GM23338 (cell line): Measurements from ENCODE around the gene PTBP3. TPM values are rescaled to one million over a fixed set of nuclear protein-coding genes. Genes with fewer than 3 reads are reported as not detected.

Experiments used
- ATAC-seq: fragments of 200-7000 bp; cut with Tn5 transposase; 3 replicates; pipeline ENCODE4 v1.9.1; 2020
- DNase-seq: peaks from one replicate; pipeline ENCODE4 v3.0.0-alpha.2; 2015; ENCODE audit warnings: low spot score
- H2AFZ ChIP-seq: fragments of 200-600 bp; sonication (generic); 2 replicates; pipeline ENCODE4 v1.8.0; 2016; ENCODE audit warnings: antibody characterized with exemption, mild to moderate bottlenecking, moderate library complexity
- H3F3A ChIP-seq: fragments of 200-600 bp; sonication (generic); replicated peaks from 2 replicates; pipeline ENCODE4 v1.8.0; 2017; ENCODE audit warnings: antibody characterized with exemption, mixed run types, low read depth
- H3K27ac ChIP-seq: fragments of 200-600 bp; sonication (generic); 2 replicates; pipeline ENCODE4 v1.6.1; 2016; ENCODE audit warnings: low read depth
- H3K27me3 ChIP-seq: fragments of 200-600 bp; sonication (generic); 2 replicates; pipeline ENCODE4 v1.8.0; 2016; ENCODE audit warnings: mild to moderate bottlenecking, mixed run types, moderate library complexity; ENCODE audit not compliant: insufficient read depth
- H3K36me3 ChIP-seq: fragments of 200-600 bp; sonication (generic); 2 replicates; pipeline ENCODE4 v1.8.0; 2016; ENCODE audit warnings: mild to moderate bottlenecking; ENCODE audit not compliant: insufficient read depth
- H3K4me1 ChIP-seq: fragments of 200-600 bp; sonication (generic); 2 replicates; pipeline ENCODE4 v1.8.0; 2016; ENCODE audit warnings: mild to moderate bottlenecking, moderate library complexity; ENCODE audit not compliant: insufficient read depth
- H3K4me2 ChIP-seq: fragments of 200-600 bp; sonication (generic); 2 replicates; pipeline ENCODE4 v1.7.1; 2017; ENCODE audit warnings: mixed run types
- H3K4me3 ChIP-seq: fragments of 200-600 bp; sonication (generic); 2 replicates; pipeline ENCODE4 v1.6.1; 2016; ENCODE audit warnings: mixed run types
- H3K79me2 ChIP-seq: fragments of 200-600 bp; sonication (generic); replicated peaks from 2 replicates; pipeline ENCODE4 v1.8.0; 2017; ENCODE audit warnings: mild to moderate bottlenecking; ENCODE audit not compliant: insufficient read depth
- H3K9me2 ChIP-seq: fragments of 200-600 bp; sonication (generic); 2 replicates; pipeline ENCODE4 v1.8.0; 2017; ENCODE audit not compliant: insufficient read depth
- H4K20me1 ChIP-seq: fragments of 200-600 bp; sonication (generic); replicated peaks from 2 replicates; pipeline ENCODE4 v1.8.0; 2017; ENCODE audit warnings: mild to moderate bottlenecking; ENCODE audit not compliant: insufficient read depth
- H3K27ac Mint-ChIP-seq: 2 replicates; pipeline ENCODE4 v1.8.0; 2020; ENCODE audit warnings: inconsistent platforms, mild to moderate bottlenecking, moderate library complexity, mixed read lengths
- H3K27me3 Mint-ChIP-seq: 3 replicates; pipeline ENCODE4 v1.8.0; 2022; ENCODE audit warnings: low read depth, mild to moderate bottlenecking, moderate library complexity, mixed read lengths, inconsistent platforms; ENCODE audit not compliant: insufficient read depth, poor library complexity
- H3K36me3 Mint-ChIP-seq: 3 replicates; pipeline ENCODE4 v1.8.0; 2021; ENCODE audit warnings: low read depth, mild to moderate bottlenecking, inconsistent platforms, moderate library complexity, mixed read lengths
- H3K4me1 Mint-ChIP-seq: 3 replicates; pipeline ENCODE4 v1.8.0; 2020; ENCODE audit warnings: mild to moderate bottlenecking, inconsistent platforms, mixed read lengths
- H3K4me3 Mint-ChIP-seq: 3 replicates; pipeline ENCODE4 v1.8.0; 2021; ENCODE audit warnings: moderate library complexity, mild to moderate bottlenecking, inconsistent platforms, mixed read lengths
- H3K9me3 Mint-ChIP-seq: 3 replicates; pipeline ENCODE4 v1.8.0; 2020; ENCODE audit warnings: moderate library complexity, mild to moderate bottlenecking, inconsistent platforms, mixed read lengths
- CREB1 ChIP-seq: fragments of 250-450 bp; sonication (Bioruptor Pico); IDR thresholded peaks from 2 replicates; pipeline ENCODE4 v1.5.0; 2020; ENCODE audit warnings: low read depth, mild to moderate bottlenecking, moderate library complexity
- EZH2phosphoT487 ChIP-seq: fragments of 200-600 bp; sonication (generic); IDR thresholded peaks from one replicate; pipeline ENCODE4 v1.8.1; 2018; ENCODE audit warnings: antibody characterized with exemption; ENCODE audit not compliant: unreplicated experiment
- JUNB ChIP-seq: IDR thresholded peaks from one replicate; pipeline ENCODE4 v1.6.1; 2016; ENCODE audit warnings: antibody characterized with exemption; ENCODE audit not compliant: unreplicated experiment
- NANOG ChIP-seq: IDR thresholded peaks from 2 replicates; pipeline ENCODE4 v1.6.1; 2016; ENCODE audit warnings: antibody characterized with exemption, borderline replicate concordance
- ZNF114 ChIP-seq: fragments of 250-450 bp; sonication (Bioruptor Pico); IDR thresholded peaks from 2 replicates; pipeline ENCODE4 v1.5.0; 2020; ENCODE audit warnings: mild to moderate bottlenecking, moderate library complexity
- ZNF331 ChIP-seq: fragments of 250-450 bp; sonication (Bioruptor Pico); IDR thresholded peaks from 2 replicates; pipeline ENCODE4 v1.5.0; 2020; ENCODE audit warnings: low read depth, mild to moderate bottlenecking, moderate library complexity
- polyA plus RNA-seq: library from polyadenylated mRNA; unstranded; fragments of >200 nt; fragmentation: Nextera tagmentation; extraction: Ambion mirVana; gene quantifications from 2 replicates; pipeline ENCODE4 v1.2.1, GENCODE V29; 2016
- total RNA-seq: library from RNA; depleted of rRNA; stranded (reverse); fragments of >200 nt; shearing (Covaris generic); gene quantifications from 2 replicates; pipeline ENCODE4 v1.2.3, GENCODE V29; 2014
- TF ChIP-seq, protein P1 (sequence below): IDR thresholded peaks from one replicate; pipeline ENCODE4 v1.6.1; 2018; ENCODE audit warnings: antibody characterized with exemption; ENCODE audit not compliant: unreplicated experiment
- TF ChIP-seq, protein P2 (sequence below): IDR thresholded peaks from 2 replicates; pipeline ENCODE4 v1.6.1; 2016; ENCODE audit warnings: antibody characterized with exemption
- TF ChIP-seq, protein P3 (sequence below), 2 experiments: fragments of 200-600 bp in 1 of 2; sonication (generic) in 1 of 2; conservative IDR thresholded peaks; 2 replicates each; pipeline versions ENCODE4 v1.5.1 to v1.6.1; 2016 to 2017; ENCODE audit warnings: antibody characterized with exemption in 2 of 2, low read depth in 2 of 2, mild to moderate bottlenecking in 2 of 2, moderate library complexity in 1 of 2

PTBP3 gene
- total and polyA plus RNA-seq, 2 experiments from 2014 or later, result 20.0 to 92.9 TPM

DNA sequence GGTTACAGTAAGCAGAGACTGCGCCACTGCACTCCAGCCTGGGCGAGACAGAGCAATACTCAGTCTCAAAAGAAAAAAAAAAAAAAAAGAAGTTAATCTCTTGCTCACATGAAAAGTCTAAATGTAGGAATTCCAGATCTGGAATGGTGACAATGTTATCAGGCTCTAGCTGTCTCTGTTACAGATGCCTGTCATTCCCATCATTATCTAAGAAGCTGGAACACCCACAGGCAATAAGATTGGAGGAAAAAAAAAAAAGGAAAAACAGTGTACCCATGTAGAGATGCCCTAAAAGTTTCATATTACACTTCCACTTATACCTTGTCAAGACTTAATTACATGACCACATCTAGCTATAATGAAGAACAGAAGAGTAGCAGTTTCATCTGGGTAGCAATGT, 38.2 kb downstream of the PTBP3 start:
- DNase-seq, result no peak
- H3K36me3 ChIP-seq, result no peaks in the 10 kb centered on the region
- no peaks in the 10 kb centered on the region for H3K4me1 ChIP-seq
- H3K9me2 ChIP-seq, result no peaks in the 10 kb centered on the region
- Mint-ChIP-seq H3K36me3 (no peaks in the 10 kb centered on the region; the same call in 1 of the 3 replicates), H3K4me1 (peaks cover 15% of the 10 kb centered on the region; the same call in 2 of the 3 replicates), H3K27me3 (peaks cover 2% of the 10 kb centered on the region), H3K4me3 (no peak overlapping the region), H3K9me3 (no peaks in the 10 kb centered on the region), H3K27ac (no peak overlapping the region)
- no peak overlapping the region for H2AFZ ChIP-seq
- H4K20me1 ChIP-seq, result peaks cover 15% of the 10 kb centered on the region
- H3K79me2 ChIP-seq, result peaks cover 80% of the 10 kb centered on the region
- no peak for TF ChIP-seq CREB1 (CRISPR knock-in tag)
- TF ChIP-seq, protein P1, sequence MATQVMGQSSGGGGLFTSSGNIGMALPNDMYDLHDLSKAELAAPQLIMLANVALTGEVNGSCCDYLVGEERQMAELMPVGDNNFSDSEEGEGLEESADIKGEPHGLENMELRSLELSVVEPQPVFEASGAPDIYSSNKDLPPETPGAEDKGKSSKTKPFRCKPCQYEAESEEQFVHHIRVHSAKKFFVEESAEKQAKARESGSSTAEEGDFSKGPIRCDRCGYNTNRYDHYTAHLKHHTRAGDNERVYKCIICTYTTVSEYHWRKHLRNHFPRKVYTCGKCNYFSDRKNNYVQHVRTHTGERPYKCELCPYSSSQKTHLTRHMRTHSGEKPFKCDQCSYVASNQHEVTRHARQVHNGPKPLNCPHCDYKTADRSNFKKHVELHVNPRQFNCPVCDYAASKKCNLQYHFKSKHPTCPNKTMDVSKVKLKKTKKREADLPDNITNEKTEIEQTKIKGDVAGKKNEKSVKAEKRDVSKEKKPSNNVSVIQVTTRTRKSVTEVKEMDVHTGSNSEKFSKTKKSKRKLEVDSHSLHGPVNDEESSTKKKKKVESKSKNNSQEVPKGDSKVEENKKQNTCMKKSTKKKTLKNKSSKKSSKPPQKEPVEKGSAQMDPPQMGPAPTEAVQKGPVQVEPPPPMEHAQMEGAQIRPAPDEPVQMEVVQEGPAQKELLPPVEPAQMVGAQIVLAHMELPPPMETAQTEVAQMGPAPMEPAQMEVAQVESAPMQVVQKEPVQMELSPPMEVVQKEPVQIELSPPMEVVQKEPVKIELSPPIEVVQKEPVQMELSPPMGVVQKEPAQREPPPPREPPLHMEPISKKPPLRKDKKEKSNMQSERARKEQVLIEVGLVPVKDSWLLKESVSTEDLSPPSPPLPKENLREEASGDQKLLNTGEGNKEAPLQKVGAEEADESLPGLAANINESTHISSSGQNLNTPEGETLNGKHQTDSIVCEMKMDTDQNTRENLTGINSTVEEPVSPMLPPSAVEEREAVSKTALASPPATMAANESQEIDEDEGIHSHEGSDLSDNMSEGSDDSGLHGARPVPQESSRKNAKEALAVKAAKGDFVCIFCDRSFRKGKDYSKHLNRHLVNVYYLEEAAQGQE, result no peak
- no peak for TF ChIP-seq NANOG
- TF ChIP-seq ZNF114, result no peak
- no peak for TF ChIP-seq ZNF331 (CRISPR knock-in tag)
- TF ChIP-seq, protein P2, sequence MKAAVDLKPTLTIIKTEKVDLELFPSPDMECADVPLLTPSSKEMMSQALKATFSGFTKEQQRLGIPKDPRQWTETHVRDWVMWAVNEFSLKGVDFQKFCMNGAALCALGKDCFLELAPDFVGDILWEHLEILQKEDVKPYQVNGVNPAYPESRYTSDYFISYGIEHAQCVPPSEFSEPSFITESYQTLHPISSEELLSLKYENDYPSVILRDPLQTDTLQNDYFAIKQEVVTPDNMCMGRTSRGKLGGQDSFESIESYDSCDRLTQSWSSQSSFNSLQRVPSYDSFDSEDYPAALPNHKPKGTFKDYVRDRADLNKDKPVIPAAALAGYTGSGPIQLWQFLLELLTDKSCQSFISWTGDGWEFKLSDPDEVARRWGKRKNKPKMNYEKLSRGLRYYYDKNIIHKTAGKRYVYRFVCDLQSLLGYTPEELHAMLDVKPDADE, result no peak
- no peak for ATAC-seq
- H3K4me2 ChIP-seq, result no peak overlapping the region
- no peaks in the 10 kb centered on the region for H3K27me3 ChIP-seq
- no peak overlapping the region for H3K27ac ChIP-seq
- H3F3A ChIP-seq, result no peaks in the 10 kb centered on the region
- no peak overlapping the region for H3K4me3 ChIP-seq

- no peak overlapping the region for H3K4me3 ChIP-seq
- H3K27ac Mint-ChIP-seq, result no peak overlapping the region
- TF ChIP-seq NANOG (no peak), JUNB (no peak), ZNF114 (no peak), EZH2phosphoT487 (no peak)
- TF ChIP-seq, protein P2, result no peak
- TF ChIP-seq, protein P3, sequence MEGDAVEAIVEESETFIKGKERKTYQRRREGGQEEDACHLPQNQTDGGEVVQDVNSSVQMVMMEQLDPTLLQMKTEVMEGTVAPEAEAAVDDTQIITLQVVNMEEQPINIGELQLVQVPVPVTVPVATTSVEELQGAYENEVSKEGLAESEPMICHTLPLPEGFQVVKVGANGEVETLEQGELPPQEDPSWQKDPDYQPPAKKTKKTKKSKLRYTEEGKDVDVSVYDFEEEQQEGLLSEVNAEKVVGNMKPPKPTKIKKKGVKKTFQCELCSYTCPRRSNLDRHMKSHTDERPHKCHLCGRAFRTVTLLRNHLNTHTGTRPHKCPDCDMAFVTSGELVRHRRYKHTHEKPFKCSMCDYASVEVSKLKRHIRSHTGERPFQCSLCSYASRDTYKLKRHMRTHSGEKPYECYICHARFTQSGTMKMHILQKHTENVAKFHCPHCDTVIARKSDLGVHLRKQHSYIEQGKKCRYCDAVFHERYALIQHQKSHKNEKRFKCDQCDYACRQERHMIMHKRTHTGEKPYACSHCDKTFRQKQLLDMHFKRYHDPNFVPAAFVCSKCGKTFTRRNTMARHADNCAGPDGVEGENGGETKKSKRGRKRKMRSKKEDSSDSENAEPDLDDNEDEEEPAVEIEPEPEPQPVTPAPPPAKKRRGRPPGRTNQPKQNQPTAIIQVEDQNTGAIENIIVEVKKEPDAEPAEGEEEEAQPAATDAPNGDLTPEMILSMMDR (conservative IDR thresholded peaks at IDR 0.05; ENCODE audit: low read depth in 2 of 2), result no peak
Observed at GRCh38 chr9:112288029-112288428, 45.4 kb downstream of the PTBP3 start.

More at GRCh38 chr9:112288029-112288428, 45.4 kb downstream of the PTBP3 start:
- no peaks in the 10 kb centered on the region for H3K9me2 ChIP-seq
- H3K27me3 Mint-ChIP-seq, result peaks cover under 1% of the 10 kb centered on the region
- peaks cover 42% of the 10 kb centered on the region for H3K9me3 Mint-ChIP-seq
- H3K4me1 ChIP-seq, result peaks cover 11% of the 10 kb centered on the region
- no peak overlapping the region for H3K27ac ChIP-seq
- no peaks in the 10 kb centered on the region for H3F3A ChIP-seq
- H3K4me1 Mint-ChIP-seq, result no peaks in the 10 kb centered on the region; the same call in 1 of the 3 replicates
- H4K20me1 ChIP-seq, result peaks cover 6% of the 10 kb centered on the region; the same call in 1 of the 2 replicates
- no peak overlapping the region for H3K4me2 ChIP-seq
- H3K4me3 Mint-ChIP-seq, result no peak overlapping the region
- DNase-seq (no peak), ATAC-seq (no peak)
- H2AFZ ChIP-seq, result no peak overlapping the region
- H3K79me2 ChIP-seq, result peaks cover 36% of the 10 kb centered on the region
- no peaks in the 10 kb centered on the region for H3K27me3 ChIP-seq
- no peaks in the 10 kb centered on the region for H3K36me3 ChIP-seq
- peaks cover 53% of the 10 kb centered on the region for H3K36me3 Mint-ChIP-seq
